ENCODE measurements around the gene TRIM43B. TPM values are rescaled to one million over a fixed set of nuclear protein-coding genes. Genes with fewer than 3 reads are reported as not detected.
"Not testable (repeated sequence)": the region's sequence is repeated elsewhere in the genome, so short reads cannot be mapped to it uniquely, and the experiment has no call there.

The TRIM43B gene
- total RNA-seq, 1 experiment from 2014 or later, result not detected

- not testable (repeated sequence) for DNase-seq (ENCODE audit: low read depth)
These were observed 50.6 kb downstream of the TRIM43B start for GRCh38 chr2:95433973-95434372.

GRCh38 chr2:95433373-95433772 lies 51.2 kb downstream of the TRIM43B start:
- DNase-seq (ENCODE audit: low read depth), result not testable (repeated sequence)

- not testable (repeated sequence) for DNase-seq (ENCODE audit: low read depth)
These were observed 54.6 kb downstream of the TRIM43B start for GRCh38 chr2:95429748-95430467.

- not testable (repeated sequence) for DNase-seq (ENCODE audit: low read depth)
These were observed 57.2 kb downstream of the TRIM43B start for GRCh38 chr2:95427196-95427867.

Other genes with a start within 250 kb of the TRIM43B start
- gene PROM2, start 210.3 kb downstream of the TRIM43B start, total RNA-seq (2014; rRNA removed), result 0.06 TPM in 2 replicates
- 0.19 and 0.29 TPM in 2 replicates for gene KCNIP3, start 187.4 kb downstream of the TRIM43B start, total RNA-seq (2014; rRNA removed)
- 27.1 and 29.8 TPM in 2 replicates for gene FAHD2A, start 82.0 kb downstream of the TRIM43B start, total RNA-seq (2014; rRNA removed)
- not detected in 2 replicates for gene TRIM43, start 107.2 kb upstream of the TRIM43B start, total RNA-seq (2014; rRNA removed)

Data from LHCN-M2 (cell line).